ENCODE results near the gene CYB5R4.

DNA sequence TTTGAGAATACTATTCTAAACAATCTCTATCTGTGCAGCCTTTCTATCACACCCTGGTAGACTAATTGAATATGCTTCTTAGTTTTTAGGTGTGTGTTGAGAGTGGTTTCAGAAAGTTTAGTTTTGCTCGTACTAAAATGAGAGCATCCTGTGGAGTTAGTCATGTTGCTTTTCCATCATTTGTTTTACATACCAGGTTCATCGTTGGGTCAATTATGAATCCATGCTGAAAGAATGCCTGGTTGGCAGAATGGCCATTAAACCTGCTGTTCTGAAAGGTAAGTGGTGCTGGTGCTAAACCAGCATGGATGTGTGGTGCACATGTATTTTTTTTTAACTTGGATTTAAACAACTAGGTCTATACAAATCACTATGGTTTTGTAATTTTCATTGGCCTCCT lies 49.3 kb downstream of the CYB5R4 start:
- TF ChIP-seq, protein P1, sequence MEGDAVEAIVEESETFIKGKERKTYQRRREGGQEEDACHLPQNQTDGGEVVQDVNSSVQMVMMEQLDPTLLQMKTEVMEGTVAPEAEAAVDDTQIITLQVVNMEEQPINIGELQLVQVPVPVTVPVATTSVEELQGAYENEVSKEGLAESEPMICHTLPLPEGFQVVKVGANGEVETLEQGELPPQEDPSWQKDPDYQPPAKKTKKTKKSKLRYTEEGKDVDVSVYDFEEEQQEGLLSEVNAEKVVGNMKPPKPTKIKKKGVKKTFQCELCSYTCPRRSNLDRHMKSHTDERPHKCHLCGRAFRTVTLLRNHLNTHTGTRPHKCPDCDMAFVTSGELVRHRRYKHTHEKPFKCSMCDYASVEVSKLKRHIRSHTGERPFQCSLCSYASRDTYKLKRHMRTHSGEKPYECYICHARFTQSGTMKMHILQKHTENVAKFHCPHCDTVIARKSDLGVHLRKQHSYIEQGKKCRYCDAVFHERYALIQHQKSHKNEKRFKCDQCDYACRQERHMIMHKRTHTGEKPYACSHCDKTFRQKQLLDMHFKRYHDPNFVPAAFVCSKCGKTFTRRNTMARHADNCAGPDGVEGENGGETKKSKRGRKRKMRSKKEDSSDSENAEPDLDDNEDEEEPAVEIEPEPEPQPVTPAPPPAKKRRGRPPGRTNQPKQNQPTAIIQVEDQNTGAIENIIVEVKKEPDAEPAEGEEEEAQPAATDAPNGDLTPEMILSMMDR (conservative IDR thresholded peaks at IDR 0.05; ENCODE audit: low read length) = no peak
- no peak for TF ChIP-seq EZH2phosphoT487 (IDR thresholded peaks at IDR 0.05; ENCODE audit: borderline replicate concordance)
